ENCODE results near the gene TSHZ1. TPM values are rescaled to one million over a fixed set of nuclear protein-coding genes. Genes with fewer than 3 reads are reported as not detected.

The TSHZ1 gene
- polyA plus RNA-seq, 1 donor from 2014 or later: 1.1 TPM

- H4K20me1 ChIP-seq (ENCODE audit: insufficient read depth): no peaks in the 10 kb centered on the region
- H3K9me3 ChIP-seq (ENCODE audit: low read length): no peaks in the 10 kb centered on the region
- no peak overlapping the region for H3K9ac ChIP-seq (ENCODE audit: low read length)
- TF ChIP-seq, protein P1, sequence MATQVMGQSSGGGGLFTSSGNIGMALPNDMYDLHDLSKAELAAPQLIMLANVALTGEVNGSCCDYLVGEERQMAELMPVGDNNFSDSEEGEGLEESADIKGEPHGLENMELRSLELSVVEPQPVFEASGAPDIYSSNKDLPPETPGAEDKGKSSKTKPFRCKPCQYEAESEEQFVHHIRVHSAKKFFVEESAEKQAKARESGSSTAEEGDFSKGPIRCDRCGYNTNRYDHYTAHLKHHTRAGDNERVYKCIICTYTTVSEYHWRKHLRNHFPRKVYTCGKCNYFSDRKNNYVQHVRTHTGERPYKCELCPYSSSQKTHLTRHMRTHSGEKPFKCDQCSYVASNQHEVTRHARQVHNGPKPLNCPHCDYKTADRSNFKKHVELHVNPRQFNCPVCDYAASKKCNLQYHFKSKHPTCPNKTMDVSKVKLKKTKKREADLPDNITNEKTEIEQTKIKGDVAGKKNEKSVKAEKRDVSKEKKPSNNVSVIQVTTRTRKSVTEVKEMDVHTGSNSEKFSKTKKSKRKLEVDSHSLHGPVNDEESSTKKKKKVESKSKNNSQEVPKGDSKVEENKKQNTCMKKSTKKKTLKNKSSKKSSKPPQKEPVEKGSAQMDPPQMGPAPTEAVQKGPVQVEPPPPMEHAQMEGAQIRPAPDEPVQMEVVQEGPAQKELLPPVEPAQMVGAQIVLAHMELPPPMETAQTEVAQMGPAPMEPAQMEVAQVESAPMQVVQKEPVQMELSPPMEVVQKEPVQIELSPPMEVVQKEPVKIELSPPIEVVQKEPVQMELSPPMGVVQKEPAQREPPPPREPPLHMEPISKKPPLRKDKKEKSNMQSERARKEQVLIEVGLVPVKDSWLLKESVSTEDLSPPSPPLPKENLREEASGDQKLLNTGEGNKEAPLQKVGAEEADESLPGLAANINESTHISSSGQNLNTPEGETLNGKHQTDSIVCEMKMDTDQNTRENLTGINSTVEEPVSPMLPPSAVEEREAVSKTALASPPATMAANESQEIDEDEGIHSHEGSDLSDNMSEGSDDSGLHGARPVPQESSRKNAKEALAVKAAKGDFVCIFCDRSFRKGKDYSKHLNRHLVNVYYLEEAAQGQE (IDR thresholded peaks at IDR 0.05; ENCODE audit: borderline replicate concordance): no peak
- TF ChIP-seq, protein P2, sequence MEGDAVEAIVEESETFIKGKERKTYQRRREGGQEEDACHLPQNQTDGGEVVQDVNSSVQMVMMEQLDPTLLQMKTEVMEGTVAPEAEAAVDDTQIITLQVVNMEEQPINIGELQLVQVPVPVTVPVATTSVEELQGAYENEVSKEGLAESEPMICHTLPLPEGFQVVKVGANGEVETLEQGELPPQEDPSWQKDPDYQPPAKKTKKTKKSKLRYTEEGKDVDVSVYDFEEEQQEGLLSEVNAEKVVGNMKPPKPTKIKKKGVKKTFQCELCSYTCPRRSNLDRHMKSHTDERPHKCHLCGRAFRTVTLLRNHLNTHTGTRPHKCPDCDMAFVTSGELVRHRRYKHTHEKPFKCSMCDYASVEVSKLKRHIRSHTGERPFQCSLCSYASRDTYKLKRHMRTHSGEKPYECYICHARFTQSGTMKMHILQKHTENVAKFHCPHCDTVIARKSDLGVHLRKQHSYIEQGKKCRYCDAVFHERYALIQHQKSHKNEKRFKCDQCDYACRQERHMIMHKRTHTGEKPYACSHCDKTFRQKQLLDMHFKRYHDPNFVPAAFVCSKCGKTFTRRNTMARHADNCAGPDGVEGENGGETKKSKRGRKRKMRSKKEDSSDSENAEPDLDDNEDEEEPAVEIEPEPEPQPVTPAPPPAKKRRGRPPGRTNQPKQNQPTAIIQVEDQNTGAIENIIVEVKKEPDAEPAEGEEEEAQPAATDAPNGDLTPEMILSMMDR (IDR thresholded peaks at IDR 0.05; ENCODE audit: poor library complexity, severe bottlenecking): no peak
- no peak for TF ChIP-seq EP300 (conservative IDR thresholded peaks at IDR 0.05; ENCODE audit: poor library complexity, severe bottlenecking)
- no peak for TF ChIP-seq SMC3 (conservative IDR thresholded peaks at IDR 0.05; ENCODE audit: poor library complexity)
- no peak for TF ChIP-seq POLR2AphosphoS5 (IDR thresholded peaks at IDR 0.05)
- TF ChIP-seq RAD21 (conservative IDR thresholded peaks at IDR 0.05): no peak
- peaks cover 9% of the 10 kb centered on the region for H3K27me3 ChIP-seq (ENCODE audit: insufficient read depth, low read depth, low read length)
- H3K27ac ChIP-seq (ENCODE audit: low read length): no peak overlapping the region
- no peak overlapping the region for H2AFZ ChIP-seq (ENCODE audit: low read depth, low read length)
- no peaks in the 10 kb centered on the region for H3K36me3 ChIP-seq (ENCODE audit: insufficient read depth, low read length)
- no peak overlapping the region for H3K4me2 ChIP-seq (ENCODE audit: low read length)
- H3K9me2 ChIP-seq (ENCODE audit: insufficient read depth, low read length): no peaks in the 10 kb centered on the region
- H3K79me2 ChIP-seq (replicated peaks; ENCODE audit: insufficient read depth, low read length): no peaks in the 10 kb centered on the region
- no peaks in the 10 kb centered on the region for H3F3A ChIP-seq (ENCODE audit: insufficient read depth, low read length, poor library complexity, severe bottlenecking)
- no peak overlapping the region for H3K4me3 ChIP-seq (ENCODE audit: low read length)
Measured at GRCh38 chr18:75219745-75220375, 9.3 kb downstream of the TSHZ1 start.

DNA sequence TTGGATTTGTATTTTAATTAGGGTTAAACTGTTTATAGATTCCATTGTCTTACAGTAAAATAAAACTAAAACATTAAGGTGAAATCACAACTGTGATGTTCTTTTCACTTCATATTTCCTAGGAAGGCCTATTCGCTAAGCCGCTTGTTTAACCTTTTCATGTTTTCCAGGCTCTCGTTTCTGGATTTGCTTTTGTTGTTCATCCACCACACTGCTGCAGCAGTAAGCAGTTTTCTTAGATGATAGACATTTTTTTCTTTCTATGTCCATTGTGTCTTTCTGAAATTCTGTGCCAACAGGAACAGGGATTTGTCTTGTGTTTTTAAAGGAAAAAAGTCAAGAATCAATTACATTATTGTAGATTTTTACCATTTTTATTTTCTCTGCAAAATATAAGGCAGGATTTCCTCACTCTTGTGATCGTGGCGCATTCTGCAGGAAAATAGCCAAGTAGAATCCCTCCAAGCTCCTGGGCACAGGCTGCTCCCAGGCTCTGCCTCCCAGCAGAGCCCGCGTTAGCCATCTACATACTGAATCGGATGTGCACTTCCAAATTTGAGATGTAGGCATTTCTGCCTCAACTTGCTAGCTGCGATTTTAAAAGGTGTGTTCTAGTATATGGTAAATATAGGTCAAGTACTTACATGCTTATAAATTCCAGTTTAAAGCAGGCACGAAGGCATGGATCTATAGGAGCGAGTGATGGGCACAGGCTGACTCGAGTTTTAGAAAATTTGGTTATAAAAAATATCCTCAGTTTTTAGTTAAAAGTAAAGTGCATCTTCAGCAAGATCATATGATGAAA, 10.2 kb downstream of the TSHZ1 start:
- Histone ChIP-seq H4K20me1 (ENCODE audit: insufficient read depth) (no peaks in the 10 kb centered on the region), H3K36me3 (ENCODE audit: insufficient read depth, low read length) (no peaks in the 10 kb centered on the region), H3K27ac (ENCODE audit: low read length) (no peak overlapping the region), H3K9me2 (ENCODE audit: insufficient read depth, low read length) (no peaks in the 10 kb centered on the region), H2AFZ (ENCODE audit: low read depth, low read length) (no peak overlapping the region), H3K4me3 (ENCODE audit: low read length) (no peak overlapping the region), H3F3A (ENCODE audit: insufficient read depth, low read length, poor library complexity, severe bottlenecking) (no peaks in the 10 kb centered on the region), H3K27me3 (ENCODE audit: insufficient read depth, low read depth, low read length) (peaks cover 1% of the 10 kb centered on the region), H3K9me3 (ENCODE audit: low read length) (no peaks in the 10 kb centered on the region), H3K9ac (ENCODE audit: low read length) (no peak overlapping the region), H3K4me2 (ENCODE audit: low read length) (no peak overlapping the region), H3K79me2 (replicated peaks; ENCODE audit: insufficient read depth, low read length) (no peaks in the 10 kb centered on the region)
- TF ChIP-seq MXI1 (conservative IDR thresholded peaks at IDR 0.05; ENCODE audit: poor library complexity, severe bottlenecking) (no peak), EP300 (conservative IDR thresholded peaks at IDR 0.05; ENCODE audit: poor library complexity, severe bottlenecking) (no peak), SMC3 (conservative IDR thresholded peaks at IDR 0.05; ENCODE audit: poor library complexity) (no peak)
- TF ChIP-seq, protein P2 (IDR thresholded peaks at IDR 0.05; ENCODE audit: poor library complexity, severe bottlenecking): no peak

Data from neural cell (in vitro differentiated cells).